ENCODE measurements around the gene NDUFAF8.

DNA sequence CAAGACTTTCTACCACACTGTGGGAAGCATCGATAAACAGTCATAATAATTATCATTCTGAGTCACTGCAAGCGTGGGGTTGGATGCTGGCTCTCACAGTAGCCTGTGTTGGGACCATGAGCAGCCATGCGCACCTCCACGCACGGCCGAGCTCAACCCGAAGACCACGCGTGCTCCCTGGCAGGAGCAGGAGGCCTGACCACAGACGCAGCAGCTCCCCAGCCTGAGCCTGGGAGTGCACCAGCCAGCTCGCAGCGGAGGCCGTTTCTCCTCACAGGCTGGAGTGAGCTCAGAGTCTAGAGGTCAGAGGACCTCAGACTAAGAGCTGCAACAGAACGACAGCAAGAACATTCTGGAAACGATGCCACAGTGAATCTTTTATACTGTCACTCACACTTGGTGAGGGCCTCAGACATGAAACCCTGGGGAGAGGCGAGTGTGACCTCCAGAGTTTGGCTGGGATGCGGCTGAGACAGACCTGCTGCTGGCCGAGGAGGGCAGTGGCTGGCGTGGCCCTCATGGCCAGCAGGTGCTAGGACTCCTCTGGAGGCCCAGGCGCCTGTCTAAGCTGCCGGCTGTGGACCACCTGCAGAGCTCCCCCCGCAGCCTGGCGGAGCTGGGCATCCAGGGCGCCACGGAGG is 6.0 kb downstream of the NDUFAF8 start:
- no peak for TF ChIP-seq CTCF (IDR thresholded peaks at IDR 0.05)
- no peak for TF ChIP-seq POLR2A (IDR thresholded peaks at IDR 0.05)
- TF ChIP-seq POLR2AphosphoS5 (IDR thresholded peaks at IDR 0.05): no peak
